Hepatocyte (in vitro differentiated cells): Measurements from ENCODE around the gene GCLM. TPM values are rescaled to one million over a fixed set of nuclear protein-coding genes. Genes with fewer than 3 reads are reported as not detected.
"Not testable (repeated sequence)": the region's sequence is repeated elsewhere in the genome, so short reads cannot be mapped to it uniquely, and the experiment has no call there.

Experiments used
- DNase-seq: peaks from one replicate; pipeline ENCODE4 v3.0.0-alpha.2; 2016; ENCODE audit warnings: low spot score
- H2AFZ ChIP-seq: fragments of 200-600 bp; sonication (generic); 2 replicates; pipeline ENCODE4 v1.6.0; 2016; ENCODE audit warnings: antibody characterized with exemption, mild to moderate bottlenecking
- H3K27ac ChIP-seq: fragments of 200-600 bp; sonication (generic); 2 replicates; pipeline ENCODE4 v1.5.1; 2016; ENCODE audit warnings: mild to moderate bottlenecking
- H3K27me3 ChIP-seq: fragments of 200-600 bp; sonication (generic); 2 replicates; pipeline ENCODE4 v1.6.1; 2016
- H3K36me3 ChIP-seq: fragments of 200-600 bp; sonication (generic); replicated peaks from 2 replicates; pipeline ENCODE4 v1.5.1; 2016; ENCODE audit warnings: low read depth; ENCODE audit not compliant: insufficient read depth
- H3K4me1 ChIP-seq: fragments of 200-600 bp; sonication (generic); 2 replicates; pipeline ENCODE4 v1.5.1; 2016; ENCODE audit warnings: mild to moderate bottlenecking, moderate library complexity; ENCODE audit not compliant: insufficient read depth
- H3K4me2 ChIP-seq: fragments of 200-600 bp; sonication (generic); 2 replicates; pipeline ENCODE4 v1.6.0; 2016
- H3K4me3 ChIP-seq: fragments of 200-600 bp; sonication (generic); 2 replicates; pipeline ENCODE4 v1.5.1; 2016; ENCODE audit warnings: mild to moderate bottlenecking
- H3K79me2 ChIP-seq: fragments of 200-600 bp; sonication (generic); 2 replicates; pipeline ENCODE4 v1.6.0; 2017; ENCODE audit warnings: mild to moderate bottlenecking
- H3K9me2 ChIP-seq: fragments of 200-600 bp; sonication (generic); replicated peaks from 2 replicates; pipeline ENCODE4 v1.6.0; 2017; ENCODE audit warnings: mild to moderate bottlenecking; ENCODE audit not compliant: insufficient read depth
- H3K9me3 ChIP-seq: fragments of 200-600 bp; sonication (generic); 2 replicates; pipeline ENCODE4 v1.5.1; 2016; ENCODE audit warnings: low read depth, mild to moderate bottlenecking
- H4K20me1 ChIP-seq: fragments of 200-600 bp; sonication (generic); 2 replicates; pipeline ENCODE4 v1.6.0; 2016; ENCODE audit warnings: mild to moderate bottlenecking; ENCODE audit not compliant: insufficient read depth, poor library complexity, severe bottlenecking
- CTCF ChIP-seq: fragments of 200-600 bp; sonication (generic); IDR thresholded peaks from 2 replicates; pipeline ENCODE4 v1.5.1; 2016; ENCODE audit warnings: antibody characterized with exemption, mild to moderate bottlenecking; ENCODE audit not compliant: poor library complexity
- EZH2 ChIP-seq: fragments of 200-600 bp; sonication (generic); IDR thresholded peaks from 2 replicates; pipeline ENCODE4 v1.6.1; 2016; ENCODE audit warnings: antibody characterized with exemption, mild to moderate bottlenecking, borderline replicate concordance
- EZH2phosphoT487 ChIP-seq: fragments of 200-600 bp; sonication (generic); IDR thresholded peaks from one replicate; pipeline ENCODE4 v1.6.1; 2018; ENCODE audit warnings: antibody characterized with exemption, mild to moderate bottlenecking, low read depth, moderate library complexity; ENCODE audit not compliant: unreplicated experiment, severe bottlenecking
- WGBS: methylation state at CpG from one replicate; pipeline ENCODE4 v1.1.6; 2016; ENCODE audit warnings: low lambda C conversion rate; ENCODE audit errors: missing lambda C conversion rate; 5-methylcytosine and 5-hydroxymethylcytosine counted together
- polyA plus RNA-seq: library from polyadenylated mRNA; unstranded; fragments of >200 nt; fragmentation: Nextera tagmentation; extraction: Ambion mirVana; gene quantifications from 2 replicates; pipeline ENCODE4 v1.2.1, GENCODE V29; 2016
- total RNA-seq: library from RNA; depleted of rRNA; stranded (reverse); fragments of >200 nt; gene quantifications from 2 replicates; pipeline ENCODE4 v1.2.3, GENCODE V29; 2014

The GCLM gene
- total and polyA plus RNA-seq, 2 experiments from 2014 or later = 10.7 to 15.3 TPM

GRCh38 chr1:93865253-93865652, 44.0 kb downstream of the GCLM start:
- Histone ChIP-seq H4K20me1 (no peaks in the 10 kb centered on the region), H3K4me2 (no peak overlapping the region), H3K36me3 (no peaks in the 10 kb centered on the region), H3K27me3 (no peaks in the 10 kb centered on the region), H2AFZ (no peak overlapping the region), H3K9me3 (no peaks in the 10 kb centered on the region), H3K9me2 (no peaks in the 10 kb centered on the region), H3K4me1 (no peaks in the 10 kb centered on the region), H3K79me2 (no peaks in the 10 kb centered on the region), H3K4me3 (no peak overlapping the region), H3K27ac (no peak overlapping the region)
- DNase-seq = no peak
- 91% methylated on average over 5 of the region's 5 CpGs for WGBS
- TF ChIP-seq CTCF (no peak), EZH2phosphoT487 (no peak), EZH2 (no peak)

GRCh38 chr1:93864175-93864574, 45.1 kb downstream of the GCLM start:
- Histone ChIP-seq H3K9me2 (no peaks in the 10 kb centered on the region), H3K4me2 (no peak overlapping the region), H3K4me1 (no peaks in the 10 kb centered on the region), H3K79me2 (no peaks in the 10 kb centered on the region), H4K20me1 (no peaks in the 10 kb centered on the region), H3K36me3 (no peaks in the 10 kb centered on the region), H2AFZ (no peak overlapping the region), H3K27ac (no peak overlapping the region), H3K4me3 (no peak overlapping the region), H3K27me3 (no peaks in the 10 kb centered on the region), H3K9me3 (no peaks in the 10 kb centered on the region)
- 55% methylated on average over 3 of the region's 3 CpGs for WGBS
- TF ChIP-seq EZH2phosphoT487 = no peak
- no peak for TF ChIP-seq CTCF
- TF ChIP-seq EZH2 = no peak
- DNase-seq = no peak

- H3K4me1 ChIP-seq, H3K27me3 ChIP-seq, DNase-seq, H3K9me3 ChIP-seq, H3K36me3 ChIP-seq, H3K4me2 ChIP-seq, H4K20me1 ChIP-seq, H2AFZ ChIP-seq, H3K27ac ChIP-seq, H3K79me2 ChIP-seq, H3K4me3 ChIP-seq, H3K9me2 ChIP-seq: not testable (repeated sequence)
- WGBS = 72% methylated on average over 3 of the region's 3 CpGs
Observed at GRCh38 chr1:93857653-93858052, 51.6 kb downstream of the GCLM start.

GRCh38 chr1:93855983-93856382, 53.2 kb downstream of the GCLM start:
- DNase-seq = not testable (repeated sequence)

GRCh38 chr1:93853940-93854339, 55.3 kb downstream of the GCLM start:
- no peaks in the 10 kb centered on the region for H3K9me2 ChIP-seq
- H3K9me3 ChIP-seq = no peaks in the 10 kb centered on the region
- no peak overlapping the region for H3K27ac ChIP-seq
- no peaks in the 10 kb centered on the region for H3K79me2 ChIP-seq
- no peaks in the 10 kb centered on the region for H3K27me3 ChIP-seq
- no peak overlapping the region for H2AFZ ChIP-seq
- no peaks in the 10 kb centered on the region for H3K36me3 ChIP-seq
- H3K4me3 ChIP-seq = no peak overlapping the region
- H3K4me2 ChIP-seq = no peak overlapping the region
- 99% methylated on average over 3 of the region's 3 CpGs for WGBS
- no peaks in the 10 kb centered on the region for H3K4me1 ChIP-seq
- TF ChIP-seq EZH2 (no peak), CTCF (no peak), EZH2phosphoT487 (no peak)
- H4K20me1 ChIP-seq = no peaks in the 10 kb centered on the region
- no peak for DNase-seq

More at GRCh38 chr1:93855983-93856382, 53.2 kb downstream of the GCLM start:
- not testable (repeated sequence) for H3K27me3 ChIP-seq, H3K4me1 ChIP-seq, H3K27ac ChIP-seq, H3K36me3 ChIP-seq, H2AFZ ChIP-seq, H3K4me3 ChIP-seq, H4K20me1 ChIP-seq, H3K79me2 ChIP-seq, H3K4me2 ChIP-seq, H3K9me3 ChIP-seq, H3K9me2 ChIP-seq
- 89% methylated on average over 9 of the region's 9 CpGs for WGBS
